ENCODE measurements around the gene DCP1A. TPM values are rescaled to one million over a fixed set of nuclear protein-coding genes. Genes with fewer than 3 reads are reported as not detected.

DCP1A gene
- total and polyA plus RNA-seq, 9 of the 15 experiments (the other 6 are each of a cell fraction or from before 2014, with no cell fraction given) = 6.6 to 33.7 (median 13.3) TPM

DNA sequence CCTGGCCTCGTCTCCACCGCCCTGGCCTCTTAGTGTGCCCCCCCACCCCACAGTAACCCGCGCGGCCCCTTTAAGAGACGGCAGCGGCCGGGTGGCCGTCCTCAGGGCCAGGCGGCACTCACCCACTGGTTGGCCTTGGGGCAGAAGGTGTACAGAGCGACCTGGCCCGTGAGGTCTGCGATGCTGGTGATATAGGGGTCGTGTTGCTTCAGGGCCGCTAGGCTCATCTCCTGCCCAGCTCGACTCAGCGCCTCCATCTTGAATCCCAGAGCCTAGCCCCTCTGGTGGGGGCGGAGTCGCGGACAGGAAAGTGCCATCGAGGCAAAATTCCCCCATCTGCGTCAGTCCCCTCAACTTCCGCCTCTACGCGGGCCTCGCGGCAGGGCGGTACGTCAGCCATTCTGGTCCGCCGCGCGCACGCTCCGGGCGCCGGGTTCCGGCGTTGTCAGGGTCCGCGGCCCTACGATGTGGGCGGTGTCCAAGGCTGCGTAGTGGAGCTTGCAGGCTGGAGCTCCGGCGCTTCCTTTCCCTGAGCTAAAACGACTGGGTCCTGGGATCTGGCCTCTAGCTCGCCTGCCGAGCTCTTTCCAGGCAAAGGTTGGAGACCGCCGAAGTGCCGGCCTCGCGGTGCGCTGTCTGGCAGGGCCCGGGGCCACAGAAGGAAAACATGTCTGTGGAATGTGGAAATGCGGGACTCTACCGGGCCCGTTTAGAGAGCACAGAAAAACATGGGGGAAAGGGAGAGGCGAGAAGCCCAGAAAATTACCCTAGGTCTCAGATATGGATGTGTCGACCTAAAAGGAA is at the start of gene DCP1A (continued):
- TF ChIP-seq, protein P1, sequence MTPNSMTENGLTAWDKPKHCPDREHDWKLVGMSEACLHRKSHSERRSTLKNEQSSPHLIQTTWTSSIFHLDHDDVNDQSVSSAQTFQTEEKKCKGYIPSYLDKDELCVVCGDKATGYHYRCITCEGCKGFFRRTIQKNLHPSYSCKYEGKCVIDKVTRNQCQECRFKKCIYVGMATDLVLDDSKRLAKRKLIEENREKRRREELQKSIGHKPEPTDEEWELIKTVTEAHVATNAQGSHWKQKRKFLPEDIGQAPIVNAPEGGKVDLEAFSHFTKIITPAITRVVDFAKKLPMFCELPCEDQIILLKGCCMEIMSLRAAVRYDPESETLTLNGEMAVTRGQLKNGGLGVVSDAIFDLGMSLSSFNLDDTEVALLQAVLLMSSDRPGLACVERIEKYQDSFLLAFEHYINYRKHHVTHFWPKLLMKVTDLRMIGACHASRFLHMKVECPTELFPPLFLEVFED (CRISPR knock-in tag; conservative IDR thresholded peaks at IDR 0.05) = no peak
- TF ChIP-seq RBM14 (IDR thresholded peaks at IDR 0.05; ENCODE audit: borderline replicate concordance, insufficient read depth, low read depth, low read length) (no peak), HDAC2 (IDR thresholded peaks at IDR 0.05) (no peak), HNRNPL (IDR thresholded peaks at IDR 0.05; ENCODE audit: low read depth, low read length) (no peak), WHSC1 (IDR thresholded peaks at IDR 0.05; ENCODE audit: low read length) (no peak), COPS2 (conservative IDR thresholded peaks at IDR 0.05) (no peak), SMARCA4 (IDR thresholded peaks at IDR 0.05) (no peak), KAT8 (IDR thresholded peaks at IDR 0.05; ENCODE audit: low read depth) (no peak), MEIS2 (IDR thresholded peaks at IDR 0.05; ENCODE audit: partially characterized antibody) (peak; percentile 49), SMAD3 (CRISPR knock-in tag; conservative IDR thresholded peaks at IDR 0.05) (no peak; the same call in 1 of the 2 replicates), PYGO2 (tag; IDR thresholded peaks at IDR 0.05) (no peak), EHMT2 (IDR thresholded peaks at IDR 0.05) (no peak), PHF8 (IDR thresholded peaks at IDR 0.05; ENCODE audit: borderline replicate concordance, low read length) (peak; percentile 92)
- TF ChIP-seq, protein P2, sequence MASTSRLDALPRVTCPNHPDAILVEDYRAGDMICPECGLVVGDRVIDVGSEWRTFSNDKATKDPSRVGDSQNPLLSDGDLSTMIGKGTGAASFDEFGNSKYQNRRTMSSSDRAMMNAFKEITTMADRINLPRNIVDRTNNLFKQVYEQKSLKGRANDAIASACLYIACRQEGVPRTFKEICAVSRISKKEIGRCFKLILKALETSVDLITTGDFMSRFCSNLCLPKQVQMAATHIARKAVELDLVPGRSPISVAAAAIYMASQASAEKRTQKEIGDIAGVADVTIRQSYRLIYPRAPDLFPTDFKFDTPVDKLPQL (IDR thresholded peaks at IDR 0.05; ENCODE audit: extremely low read depth, insufficient read length) = no peak
- TF ChIP-seq, protein P3, sequence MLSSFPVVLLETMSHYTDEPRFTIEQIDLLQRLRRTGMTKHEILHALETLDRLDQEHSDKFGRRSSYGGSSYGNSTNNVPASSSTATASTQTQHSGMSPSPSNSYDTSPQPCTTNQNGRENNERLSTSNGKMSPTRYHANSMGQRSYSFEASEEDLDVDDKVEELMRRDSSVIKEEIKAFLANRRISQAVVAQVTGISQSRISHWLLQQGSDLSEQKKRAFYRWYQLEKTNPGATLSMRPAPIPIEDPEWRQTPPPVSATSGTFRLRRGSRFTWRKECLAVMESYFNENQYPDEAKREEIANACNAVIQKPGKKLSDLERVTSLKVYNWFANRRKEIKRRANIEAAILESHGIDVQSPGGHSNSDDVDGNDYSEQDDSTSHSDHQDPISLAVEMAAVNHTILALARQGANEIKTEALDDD (IDR thresholded peaks at IDR 0.05) = no peak
- TF ChIP-seq, protein P4, sequence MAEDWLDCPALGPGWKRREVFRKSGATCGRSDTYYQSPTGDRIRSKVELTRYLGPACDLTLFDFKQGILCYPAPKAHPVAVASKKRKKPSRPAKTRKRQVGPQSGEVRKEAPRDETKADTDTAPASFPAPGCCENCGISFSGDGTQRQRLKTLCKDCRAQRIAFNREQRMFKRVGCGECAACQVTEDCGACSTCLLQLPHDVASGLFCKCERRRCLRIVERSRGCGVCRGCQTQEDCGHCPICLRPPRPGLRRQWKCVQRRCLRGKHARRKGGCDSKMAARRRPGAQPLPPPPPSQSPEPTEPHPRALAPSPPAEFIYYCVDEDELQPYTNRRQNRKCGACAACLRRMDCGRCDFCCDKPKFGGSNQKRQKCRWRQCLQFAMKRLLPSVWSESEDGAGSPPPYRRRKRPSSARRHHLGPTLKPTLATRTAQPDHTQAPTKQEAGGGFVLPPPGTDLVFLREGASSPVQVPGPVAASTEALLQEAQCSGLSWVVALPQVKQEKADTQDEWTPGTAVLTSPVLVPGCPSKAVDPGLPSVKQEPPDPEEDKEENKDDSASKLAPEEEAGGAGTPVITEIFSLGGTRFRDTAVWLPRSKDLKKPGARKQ (CRISPR knock-in tag; IDR thresholded peaks at IDR 0.05) = no peak
- TF ChIP-seq, protein P5, sequence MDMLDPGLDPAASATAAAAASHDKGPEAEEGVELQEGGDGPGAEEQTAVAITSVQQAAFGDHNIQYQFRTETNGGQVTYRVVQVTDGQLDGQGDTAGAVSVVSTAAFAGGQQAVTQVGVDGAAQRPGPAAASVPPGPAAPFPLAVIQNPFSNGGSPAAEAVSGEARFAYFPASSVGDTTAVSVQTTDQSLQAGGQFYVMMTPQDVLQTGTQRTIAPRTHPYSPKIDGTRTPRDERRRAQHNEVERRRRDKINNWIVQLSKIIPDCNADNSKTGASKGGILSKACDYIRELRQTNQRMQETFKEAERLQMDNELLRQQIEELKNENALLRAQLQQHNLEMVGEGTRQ (CRISPR knock-in tag; IDR thresholded peaks at IDR 0.05) = no peak
- TF ChIP-seq, protein P6, sequence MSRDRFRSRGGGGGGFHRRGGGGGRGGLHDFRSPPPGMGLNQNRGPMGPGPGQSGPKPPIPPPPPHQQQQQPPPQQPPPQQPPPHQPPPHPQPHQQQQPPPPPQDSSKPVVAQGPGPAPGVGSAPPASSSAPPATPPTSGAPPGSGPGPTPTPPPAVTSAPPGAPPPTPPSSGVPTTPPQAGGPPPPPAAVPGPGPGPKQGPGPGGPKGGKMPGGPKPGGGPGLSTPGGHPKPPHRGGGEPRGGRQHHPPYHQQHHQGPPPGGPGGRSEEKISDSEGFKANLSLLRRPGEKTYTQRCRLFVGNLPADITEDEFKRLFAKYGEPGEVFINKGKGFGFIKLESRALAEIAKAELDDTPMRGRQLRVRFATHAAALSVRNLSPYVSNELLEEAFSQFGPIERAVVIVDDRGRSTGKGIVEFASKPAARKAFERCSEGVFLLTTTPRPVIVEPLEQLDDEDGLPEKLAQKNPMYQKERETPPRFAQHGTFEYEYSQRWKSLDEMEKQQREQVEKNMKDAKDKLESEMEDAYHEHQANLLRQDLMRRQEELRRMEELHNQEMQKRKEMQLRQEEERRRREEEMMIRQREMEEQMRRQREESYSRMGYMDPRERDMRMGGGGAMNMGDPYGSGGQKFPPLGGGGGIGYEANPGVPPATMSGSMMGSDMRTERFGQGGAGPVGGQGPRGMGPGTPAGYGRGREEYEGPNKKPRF (IDR thresholded peaks at IDR 0.05; ENCODE audit: low read depth, low read length) = no peak
- TF ChIP-seq, protein P7, sequence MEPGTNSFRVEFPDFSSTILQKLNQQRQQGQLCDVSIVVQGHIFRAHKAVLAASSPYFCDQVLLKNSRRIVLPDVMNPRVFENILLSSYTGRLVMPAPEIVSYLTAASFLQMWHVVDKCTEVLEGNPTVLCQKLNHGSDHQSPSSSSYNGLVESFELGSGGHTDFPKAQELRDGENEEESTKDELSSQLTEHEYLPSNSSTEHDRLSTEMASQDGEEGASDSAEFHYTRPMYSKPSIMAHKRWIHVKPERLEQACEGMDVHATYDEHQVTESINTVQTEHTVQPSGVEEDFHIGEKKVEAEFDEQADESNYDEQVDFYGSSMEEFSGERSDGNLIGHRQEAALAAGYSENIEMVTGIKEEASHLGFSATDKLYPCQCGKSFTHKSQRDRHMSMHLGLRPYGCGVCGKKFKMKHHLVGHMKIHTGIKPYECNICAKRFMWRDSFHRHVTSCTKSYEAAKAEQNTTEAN (CRISPR knock-in tag; IDR thresholded peaks at IDR 0.05) = no peak

All from K562 (cell line).